Dermis lymphatic vessel endothelial cell (primary cell): Measurements from ENCODE around the gene CDH22. TPM values are rescaled to one million over a fixed set of nuclear protein-coding genes. Genes with fewer than 3 reads are reported as not detected.

Source experiments
- total RNA-seq: library from RNA; depleted of rRNA; stranded (reverse); fragments of >200 nt; gene quantifications from 2 replicates; pipeline ENCODE4 v1.2.1, GENCODE V29; 2014

CDH22 gene, protein sequence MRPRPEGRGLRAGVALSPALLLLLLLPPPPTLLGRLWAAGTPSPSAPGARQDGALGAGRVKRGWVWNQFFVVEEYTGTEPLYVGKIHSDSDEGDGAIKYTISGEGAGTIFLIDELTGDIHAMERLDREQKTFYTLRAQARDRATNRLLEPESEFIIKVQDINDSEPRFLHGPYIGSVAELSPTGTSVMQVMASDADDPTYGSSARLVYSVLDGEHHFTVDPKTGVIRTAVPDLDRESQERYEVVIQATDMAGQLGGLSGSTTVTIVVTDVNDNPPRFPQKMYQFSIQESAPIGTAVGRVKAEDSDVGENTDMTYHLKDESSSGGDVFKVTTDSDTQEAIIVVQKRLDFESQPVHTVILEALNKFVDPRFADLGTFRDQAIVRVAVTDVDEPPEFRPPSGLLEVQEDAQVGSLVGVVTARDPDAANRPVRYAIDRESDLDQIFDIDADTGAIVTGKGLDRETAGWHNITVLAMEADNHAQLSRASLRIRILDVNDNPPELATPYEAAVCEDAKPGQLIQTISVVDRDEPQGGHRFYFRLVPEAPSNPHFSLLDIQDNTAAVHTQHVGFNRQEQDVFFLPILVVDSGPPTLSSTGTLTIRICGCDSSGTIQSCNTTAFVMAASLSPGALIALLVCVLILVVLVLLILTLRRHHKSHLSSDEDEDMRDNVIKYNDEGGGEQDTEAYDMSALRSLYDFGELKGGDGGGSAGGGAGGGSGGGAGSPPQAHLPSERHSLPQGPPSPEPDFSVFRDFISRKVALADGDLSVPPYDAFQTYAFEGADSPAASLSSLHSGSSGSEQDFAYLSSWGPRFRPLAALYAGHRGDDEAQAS
- total RNA-seq, result under 0.01 and 0.09 TPM in 2 replicates

DNA sequence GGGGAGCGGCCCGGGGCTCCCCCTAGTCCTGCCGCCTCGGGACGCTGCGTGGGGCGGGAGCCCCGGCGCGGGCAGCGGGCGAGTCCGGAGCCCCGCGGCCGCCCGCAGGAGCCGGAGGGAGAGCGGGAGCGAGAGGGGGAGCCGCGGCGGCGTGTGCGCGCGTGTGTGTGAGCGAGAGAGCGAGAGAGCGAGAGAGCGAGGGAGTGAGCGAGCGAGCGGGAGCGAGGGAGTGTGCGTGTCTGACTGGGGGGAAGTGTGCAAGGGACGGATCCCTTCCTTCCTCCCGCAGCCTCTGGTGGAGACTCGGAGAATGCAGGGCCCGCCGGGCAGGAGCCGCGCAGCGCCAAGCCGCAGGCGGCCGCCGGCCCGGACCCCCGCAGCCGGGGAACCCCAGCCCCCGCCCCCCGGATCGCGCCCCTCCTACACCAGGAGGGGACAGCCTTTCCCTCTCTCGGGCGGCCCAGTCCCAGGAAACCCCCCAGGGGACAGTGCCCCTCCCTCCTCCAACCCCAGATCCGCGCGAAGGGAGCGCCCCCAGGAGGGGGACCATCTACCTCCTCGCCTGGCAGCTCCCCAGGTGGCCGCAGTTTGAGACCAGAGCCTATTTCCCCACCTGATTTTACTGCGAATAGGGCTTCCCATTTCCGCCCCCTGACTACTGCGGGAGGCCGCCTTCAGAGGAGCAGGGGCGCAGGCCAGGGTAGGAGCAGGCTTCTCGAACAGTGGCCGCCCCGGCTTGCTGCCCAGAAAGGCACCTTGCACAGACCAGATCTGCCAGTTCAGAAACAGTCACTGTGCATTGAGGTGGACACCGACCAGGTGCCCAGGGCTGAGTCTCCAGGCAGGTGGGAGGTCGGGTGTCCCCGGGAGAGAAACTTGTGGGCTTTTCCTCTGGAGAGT lies at the start of gene CDH22:
Gene CDH22, minus strand, starts transcription at position 241 of the 900 bp plus-strand sequence. CDS start 57,204 bp downstream, outside the sequence.

Other genes with a start within 250 kb of the CDH22 start
- gene NCOA5, start 218.5 kb downstream of the CDH22 start, total RNA-seq, result 10.9 and 13.5 TPM in 2 replicates
- 10.4 and 21.0 TPM in 2 replicates for gene CD40, start 190.2 kb downstream of the CDH22 start, total RNA-seq
- gene ELMO2, start 98.1 kb upstream of the CDH22 start, total RNA-seq, result 25.8 and 27.3 TPM in 2 replicates
- 0.22 and 0.34 TPM in 2 replicates for gene ZNF334, start 205.1 kb upstream of the CDH22 start, total RNA-seq
- not detected in 2 replicates for gene OCSTAMP, start 242.2 kb upstream of the CDH22 start, total RNA-seq